ENCODE measurements around the gene TBC1D14.

Gene TBC1D14

GRCh38 chr4:6925357-6925836 is 15.8 kb downstream of the TBC1D14 start:
- no peak overlapping the region for H3K27ac ChIP-seq
- no peak for TF ChIP-seq CTCF (IDR thresholded peaks at IDR 0.05)
- TF ChIP-seq ZFX (IDR thresholded peaks at IDR 0.05; ENCODE audit: borderline replicate concordance) = no peak

GRCh38 chr4:6926081-6926480 is 16.5 kb downstream of the TBC1D14 start:
- TF ChIP-seq ZFX (IDR thresholded peaks at IDR 0.05; ENCODE audit: borderline replicate concordance) (no peak), CTCF (IDR thresholded peaks at IDR 0.05) (no peak)
- no peak overlapping the region for H3K27ac ChIP-seq

- no peak overlapping the region for H3K27ac ChIP-seq
- TF ChIP-seq ZFX (IDR thresholded peaks at IDR 0.05; ENCODE audit: borderline replicate concordance) = no peak
- TF ChIP-seq CTCF (IDR thresholded peaks at IDR 0.05) = no peak
Measured at GRCh38 chr4:6926681-6927478, 17.3 kb downstream of the TBC1D14 start.

- H3K27ac ChIP-seq = no peak overlapping the region
- TF ChIP-seq CTCF (IDR thresholded peaks at IDR 0.05) = no peak
- TF ChIP-seq ZFX (IDR thresholded peaks at IDR 0.05; ENCODE audit: borderline replicate concordance) = no peak
Measured at GRCh38 chr4:6928081-6928480, 18.5 kb downstream of the TBC1D14 start.

- H3K27ac ChIP-seq = no peak overlapping the region
- TF ChIP-seq ZFX (IDR thresholded peaks at IDR 0.05; ENCODE audit: borderline replicate concordance) = no peak
- TF ChIP-seq CTCF (IDR thresholded peaks at IDR 0.05) = no peak
Measured at GRCh38 chr4:6929339-6929811, 19.7 kb downstream of the TBC1D14 start.

GRCh38 chr4:6929812-6930464 is 20.3 kb downstream of the TBC1D14 start:
- TF ChIP-seq ZFX (IDR thresholded peaks at IDR 0.05; ENCODE audit: borderline replicate concordance) (no peak), CTCF (IDR thresholded peaks at IDR 0.05) (no peak)
- H3K27ac ChIP-seq = no peak overlapping the region

- TF ChIP-seq ZFX (IDR thresholded peaks at IDR 0.05; ENCODE audit: borderline replicate concordance) (no peak), CTCF (IDR thresholded peaks at IDR 0.05) (no peak)
- no peak overlapping the region for H3K27ac ChIP-seq
Measured at GRCh38 chr4:6932475-6932874, 22.8 kb downstream of the TBC1D14 start.
